Neuronal stem cell (in vitro differentiated cells): ENCODE results near the gene VWCE.

Experiments
- DNase-seq: peaks from one replicate; pipeline ENCODE4 v3.0.0-alpha.2; 2013; ENCODE audit warnings: low spot score
- H2AFZ ChIP-seq: one replicate; pipeline ENCODE4 v1.6.1; 2013; ENCODE audit warnings: mild to moderate bottlenecking, low read length, inconsistent platforms
- H2AK5ac ChIP-seq: 2 replicates; pipeline ENCODE4 v1.6.1; 2013; ENCODE audit warnings: low read depth, mild to moderate bottlenecking, inconsistent platforms, low read length, moderate library complexity, mixed read lengths
- H2BK120ac ChIP-seq: 2 replicates; pipeline ENCODE4 v1.6.1; 2013; ENCODE audit warnings: low read depth, mild to moderate bottlenecking, inconsistent platforms, low read length, moderate library complexity, mixed read lengths
- H2BK12ac ChIP-seq: one replicate; pipeline ENCODE4 v1.6.1; 2013; ENCODE audit warnings: low read length, inconsistent platforms
- H2BK15ac ChIP-seq: 2 replicates; pipeline ENCODE4 v1.6.1; 2013; ENCODE audit warnings: mild to moderate bottlenecking, low read length, inconsistent platforms, mixed read lengths
- H2BK5ac ChIP-seq: one replicate; pipeline ENCODE4 v1.6.1; 2013; ENCODE audit warnings: inconsistent platforms, mild to moderate bottlenecking, low read length, moderate library complexity
- H3K14ac ChIP-seq: one replicate; pipeline ENCODE4 v1.6.1; 2013; ENCODE audit warnings: low read length, inconsistent platforms
- H3K18ac ChIP-seq: 2 replicates; pipeline ENCODE4 v1.6.1; 2013; ENCODE audit warnings: low read length, inconsistent platforms
- H3K23ac ChIP-seq: 2 replicates; pipeline ENCODE4 v1.6.1; 2013; ENCODE audit warnings: low read depth, mild to moderate bottlenecking, mixed read lengths, low read length, inconsistent platforms; ENCODE audit not compliant: poor library complexity
- H3K27ac ChIP-seq: replicated peaks from 3 replicates; pipeline ENCODE4 v1.5.1; 2013; ENCODE audit warnings: low read length, inconsistent platforms
- H3K27me3 ChIP-seq, 3 experiments: 2 replicates each; pipeline ENCODE4 v1.6.1; 2013; ENCODE audit warnings: low read length in 3 of 3, mild to moderate bottlenecking in 2 of 3, inconsistent platforms in 1 of 3, low read depth in 1 of 3, mixed read lengths in 1 of 3, moderate library complexity in 1 of 3; ENCODE audit not compliant: control insufficient read depth in 3 of 3, insufficient read depth in 3 of 3
- H3K36me3 ChIP-seq, 2 donors: replicated peaks in 1 of 2; 2 replicates each; pipeline ENCODE4 v1.6.1; 2013; ENCODE audit warnings: low read length in 2 of 2; ENCODE audit not compliant: control insufficient read depth in 2 of 2, insufficient read depth in 2 of 2
- H3K4ac ChIP-seq: 2 replicates; pipeline ENCODE4 v1.6.1; 2013; ENCODE audit warnings: inconsistent platforms, mild to moderate bottlenecking, low read length, moderate library complexity
- H3K4me1 ChIP-seq, 2 donors: 1 replicate in 1 of 2; 2 replicates in 1 of 2; pipeline ENCODE4 v1.6.1; 2013; ENCODE audit warnings: low read length in 2 of 2, low read depth in 1 of 2; ENCODE audit not compliant: control insufficient read depth in 2 of 2, insufficient read depth in 1 of 2
- H3K4me2 ChIP-seq: one replicate; pipeline ENCODE4 v1.6.1; 2013; ENCODE audit warnings: mild to moderate bottlenecking, low read length, inconsistent platforms; ENCODE audit not compliant: insufficient read depth, poor library complexity, severe bottlenecking
- H3K4me3 ChIP-seq, 2 donors: 2 replicates each; pipeline ENCODE4 v1.5.1; 2013; ENCODE audit warnings: low read length in 2 of 2, mild to moderate bottlenecking in 2 of 2, inconsistent platforms in 1 of 2, moderate library complexity in 1 of 2
- H3K79me1 ChIP-seq: one replicate; pipeline ENCODE4 v1.6.1; 2013; ENCODE audit warnings: low read depth, mild to moderate bottlenecking, inconsistent platforms, low read length, moderate library complexity
- H3K9ac ChIP-seq: one replicate; pipeline ENCODE4 v1.6.1; 2013; ENCODE audit warnings: mild to moderate bottlenecking, low read depth, low read length, inconsistent platforms; ENCODE audit not compliant: poor library complexity
- H3K9me3 ChIP-seq, 2 donors: replicated peaks in 1 of 2; 2 replicates each; pipeline versions ENCODE3 to v1.6.1; 2013; ENCODE audit warnings: low read length in 2 of 2, mild to moderate bottlenecking in 2 of 2, inconsistent platforms in 1 of 2, low read depth in 1 of 2, mixed read lengths in 1 of 2, moderate library complexity in 1 of 2; ENCODE audit not compliant: control insufficient read depth in 2 of 2, insufficient read depth in 1 of 2
- H4K8ac ChIP-seq: one replicate; pipeline ENCODE4 v1.6.1; 2013; ENCODE audit warnings: low read depth, mild to moderate bottlenecking, inconsistent platforms, low read length, moderate library complexity
- H4K91ac ChIP-seq: one replicate; pipeline ENCODE4 v1.6.1; 2013; ENCODE audit warnings: low read length, low read depth, mild to moderate bottlenecking, inconsistent platforms; ENCODE audit not compliant: poor library complexity
- WGBS, 2 donors: extraction: QIAGEN DNeasy Blood & Tissue Kit; methylation state at CpG; one replicate each; pipeline ENCODE4 v1.1.7; 2013; ENCODE audit warnings: missing lambda C conversion rate in 2 of 2, mixed read lengths in 1 of 2; ENCODE audit not compliant: insufficient read length in 2 of 2, insufficient replicate concordance in 1 of 2; ENCODE audit errors: extremely low coverage in 2 of 2; 5-methylcytosine and 5-hydroxymethylcytosine counted together

The VWCE gene

GRCh38 chr11:61327669-61328071 lies 32.6 kb upstream of the VWCE start:
- Histone ChIP-seq H2BK5ac (no peak overlapping the region), H3K27me3 (no peaks in the 10 kb centered on the region), H3K4ac (no peak overlapping the region), H2AK5ac (no peak overlapping the region), H3K14ac (no peak overlapping the region), H4K91ac (no peak overlapping the region), H3K36me3 (peaks cover 25 to 85% of the 10 kb centered on the region in 2 donors), H3K9ac (no peak overlapping the region), H3K4me3 (no peak overlapping the region), H3K27ac (no peak overlapping the region), H2BK15ac (no peak overlapping the region), H4K8ac (no peak overlapping the region), H2BK12ac (no peak overlapping the region), H2AFZ (no peak overlapping the region), H3K4me2 (no peak overlapping the region), H2BK120ac (no peak overlapping the region), H3K18ac (no peak overlapping the region), H3K4me1 (peaks cover 4 to 5% of the 10 kb centered on the region in 2 donors), H3K23ac (no peak overlapping the region), H3K9me3 (no peaks in the 10 kb centered on the region), H3K79me1 (peaks cover 10% of the 10 kb centered on the region)
- DNase-seq: no peak

DNA sequence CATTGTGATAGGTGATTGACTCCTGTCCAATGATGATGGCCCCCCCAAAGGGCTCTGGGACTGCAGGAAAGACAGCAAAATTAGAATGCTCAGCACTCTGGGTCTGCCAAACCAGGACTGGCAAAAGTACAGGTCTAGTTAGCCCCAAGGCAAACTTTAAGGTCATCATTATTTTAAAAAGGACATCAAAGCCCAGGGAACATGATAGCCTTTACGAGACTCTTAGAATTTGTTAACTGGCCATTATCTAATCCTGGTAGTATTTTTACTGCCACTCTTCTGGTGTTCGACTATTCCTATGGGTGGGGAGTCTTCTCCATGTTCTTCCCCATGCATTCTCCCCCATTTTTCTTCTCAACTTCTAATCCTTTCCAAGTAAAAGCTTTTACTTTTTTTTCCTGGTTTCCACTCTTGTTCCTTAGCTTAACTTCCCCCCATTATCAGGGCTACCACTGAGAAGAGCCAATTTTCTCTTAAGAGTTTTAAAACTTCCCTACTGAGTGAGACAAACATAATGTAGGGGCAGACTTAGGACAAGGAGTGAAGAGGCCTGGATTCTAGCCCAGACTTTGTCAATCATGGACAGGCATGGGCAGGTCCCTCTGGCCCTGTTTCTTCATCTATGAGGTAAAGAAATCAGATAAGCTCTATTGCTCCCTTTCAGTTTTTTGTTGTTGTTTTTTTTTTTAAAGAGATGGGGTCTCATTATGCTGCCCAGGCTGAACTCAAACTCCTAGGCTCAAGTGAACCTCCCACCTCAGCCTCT lies 30.7 kb upstream of the VWCE start:
- Histone ChIP-seq H3K9me3 (no peaks in the 10 kb centered on the region), H3K36me3 (peaks cover 38 to 97% of the 10 kb centered on the region in 2 donors)
- no CpG with 5 or more reads among the region's 2 CpGs for WGBS, 2 donors

GRCh38 chr11:61315260-61315659 lies 20.1 kb upstream of the VWCE start:
- H4K8ac ChIP-seq: no peak overlapping the region
- H3K36me3 ChIP-seq: peaks cover 42 to 93% of the 10 kb centered on the region in 2 donors
- no peak overlapping the region for H3K14ac ChIP-seq
- no peak overlapping the region for H3K9ac ChIP-seq
- H3K4ac ChIP-seq: no peak overlapping the region
- H2BK120ac ChIP-seq: no peak overlapping the region
- no peak overlapping the region for H3K4me3 ChIP-seq
- no peaks in the 10 kb centered on the region for H3K4me1 ChIP-seq
- no peak overlapping the region for H2AK5ac ChIP-seq
- no CpG with 5 or more reads among the region's 2 CpGs for WGBS, 2 donors
- no peak overlapping the region for H2BK15ac ChIP-seq
- H3K9me3 ChIP-seq: no peaks in the 10 kb centered on the region
- H2BK5ac ChIP-seq: no peak overlapping the region
- H3K18ac ChIP-seq: no peak overlapping the region
- H3K23ac ChIP-seq: no peak overlapping the region
- peaks cover 4% of the 10 kb centered on the region for H3K79me1 ChIP-seq
- H3K27ac ChIP-seq: no peak overlapping the region
- H2AFZ ChIP-seq: no peak overlapping the region
- no peak overlapping the region for H2BK12ac ChIP-seq
- H4K91ac ChIP-seq: no peak overlapping the region
- no peak overlapping the region for H3K4me2 ChIP-seq
- DNase-seq: no peak
- no peaks in the 10 kb centered on the region for H3K27me3 ChIP-seq

More for the DNA sequence above, 30.7 kb upstream of the VWCE start:
- Histone ChIP-seq H3K4ac (no peak overlapping the region), H2BK120ac (no peak overlapping the region), H3K4me2 (no peak overlapping the region), H3K79me1 (peaks cover 3% of the 10 kb centered on the region), H2AK5ac (no peak overlapping the region), H4K91ac (no peak overlapping the region), H3K23ac (no peak overlapping the region), H2BK12ac (no peak overlapping the region), H3K4me3 (no peak overlapping the region), H3K27me3 (no peaks in the 10 kb centered on the region), H4K8ac (no peak overlapping the region), H3K27ac (no peak overlapping the region), H3K4me1 (no peaks in the 10 kb centered on the region), H3K18ac (no peak overlapping the region), H3K9ac (no peak overlapping the region), H3K14ac (no peak overlapping the region), H2AFZ (no peak overlapping the region), H2BK5ac (no peak overlapping the region), H2BK15ac (no peak overlapping the region)
- no peak for DNase-seq

- Histone ChIP-seq H3K9ac (no peak overlapping the region), H3K4me3 (no peak overlapping the region), H2BK12ac (no peak overlapping the region), H3K79me1 (no peaks in the 10 kb centered on the region), H4K8ac (no peak overlapping the region), H3K23ac (no peak overlapping the region), H3K27me3 (no peaks in the 10 kb centered on the region), H3K9me3 (no peaks in the 10 kb centered on the region), H3K14ac (no peak overlapping the region), H4K91ac (no peak overlapping the region), H2AK5ac (no peak overlapping the region), H2BK15ac (no peak overlapping the region), H3K27ac (no peak overlapping the region), H3K4me2 (no peak overlapping the region), H3K4me1 (no peaks in the 10 kb centered on the region), H3K18ac (no peak overlapping the region), H2BK5ac (no peak overlapping the region), H3K36me3 (peaks cover 61 to 99% of the 10 kb centered on the region in 2 donors), H2BK120ac (no peak overlapping the region), H3K4ac (no peak overlapping the region), H2AFZ (no peak overlapping the region)
- WGBS, 2 donors: no CpG with 5 or more reads among the region's 8 CpGs
- DNase-seq: no peak
Observed at GRCh38 chr11:61310749-61311148, 15.6 kb upstream of the VWCE start.
